HG03135 (cell line): ENCODE results near the gene VMAC.
"Not testable (repeated sequence)": the region's sequence is repeated elsewhere in the genome, so short reads cannot be mapped to it uniquely, and the experiment has no call there.

Source experiments
- ATAC-seq: cut with Tn5 transposase; IDR thresholded peaks from one replicate; pipeline ENCODE4 v1.9.1; 2021; ENCODE audit warnings: mild to moderate bottlenecking, moderate library complexity; ENCODE audit not compliant: unreplicated experiment

Gene VMAC

DNA sequence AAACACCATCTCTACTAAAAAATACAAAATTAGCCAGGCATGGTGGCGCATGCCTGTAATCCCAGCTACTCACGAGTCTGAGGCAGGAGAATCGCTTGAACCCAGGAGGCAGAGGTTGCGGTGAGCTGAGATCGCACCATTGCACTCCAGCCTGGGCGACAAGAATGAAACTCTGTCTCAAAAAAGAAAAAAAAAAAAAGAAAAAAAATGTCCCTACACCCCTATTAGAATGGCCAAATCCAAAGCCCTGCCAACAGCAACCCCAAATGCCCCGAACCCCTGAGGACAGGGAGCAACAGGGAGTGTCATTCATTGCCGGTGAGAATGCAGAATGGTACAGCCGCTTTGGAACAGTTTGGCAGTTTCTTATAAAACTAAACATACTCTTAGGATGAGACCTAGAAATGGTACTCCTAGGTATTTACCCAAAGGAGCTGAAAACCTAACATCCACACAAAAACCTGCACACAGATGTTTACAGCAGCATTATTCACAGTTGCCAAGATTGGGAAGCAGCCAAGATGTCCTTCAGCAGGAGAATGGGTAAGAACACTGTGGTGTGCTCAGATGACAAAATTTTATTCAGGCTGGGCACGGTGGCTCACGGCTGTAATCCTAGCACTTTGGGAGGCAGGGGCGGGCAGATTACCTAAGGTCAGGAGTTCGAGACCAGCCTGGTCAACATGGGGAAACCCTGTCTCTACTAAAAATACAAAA, 21.4 kb upstream of the VMAC start:
- not testable (repeated sequence) for ATAC-seq

GRCh38 chr19:5884065-5884811, 20.4 kb upstream of the VMAC start:
- ATAC-seq = not testable (repeated sequence)

DNA sequence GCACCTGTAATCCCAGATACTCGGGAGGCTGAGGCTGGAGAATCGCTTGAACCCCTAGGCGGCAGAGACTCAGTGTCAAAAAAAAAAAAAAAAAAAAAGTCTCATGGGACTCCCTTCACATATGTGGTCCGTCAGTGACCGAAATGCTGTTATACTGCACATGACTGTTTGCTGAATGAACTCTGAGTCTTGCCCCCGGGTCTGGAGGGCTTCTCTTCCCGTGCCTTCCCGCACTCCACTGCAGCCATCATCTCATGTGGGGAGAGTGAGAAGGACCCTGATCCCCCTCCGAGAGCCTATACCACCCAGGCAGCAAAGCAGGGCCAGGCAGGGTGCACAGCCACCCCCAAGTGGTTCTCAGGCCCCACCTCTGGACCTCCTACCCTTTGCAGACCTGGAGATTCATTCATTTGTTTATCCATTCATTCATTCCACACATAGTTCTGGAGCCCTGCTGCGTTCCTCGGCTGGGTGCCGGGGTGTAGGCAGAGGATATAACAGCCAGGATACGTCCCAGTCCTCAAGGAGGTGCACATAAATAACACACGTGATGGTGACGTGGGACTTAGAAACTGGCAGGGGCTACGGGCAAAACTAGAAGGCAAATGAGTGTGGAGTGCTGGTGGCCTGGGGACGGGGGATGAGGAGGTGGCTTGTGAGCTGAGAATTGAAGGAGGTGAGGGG, 15.2 kb upstream of the VMAC start:
- no peak for ATAC-seq

- ATAC-seq = no peak
Observed at GRCh38 chr19:5890099-5890498, 14.6 kb upstream of the VMAC start.

- ATAC-seq = no peak
Observed at GRCh38 chr19:5891572-5891937, 13.1 kb upstream of the VMAC start.

DNA sequence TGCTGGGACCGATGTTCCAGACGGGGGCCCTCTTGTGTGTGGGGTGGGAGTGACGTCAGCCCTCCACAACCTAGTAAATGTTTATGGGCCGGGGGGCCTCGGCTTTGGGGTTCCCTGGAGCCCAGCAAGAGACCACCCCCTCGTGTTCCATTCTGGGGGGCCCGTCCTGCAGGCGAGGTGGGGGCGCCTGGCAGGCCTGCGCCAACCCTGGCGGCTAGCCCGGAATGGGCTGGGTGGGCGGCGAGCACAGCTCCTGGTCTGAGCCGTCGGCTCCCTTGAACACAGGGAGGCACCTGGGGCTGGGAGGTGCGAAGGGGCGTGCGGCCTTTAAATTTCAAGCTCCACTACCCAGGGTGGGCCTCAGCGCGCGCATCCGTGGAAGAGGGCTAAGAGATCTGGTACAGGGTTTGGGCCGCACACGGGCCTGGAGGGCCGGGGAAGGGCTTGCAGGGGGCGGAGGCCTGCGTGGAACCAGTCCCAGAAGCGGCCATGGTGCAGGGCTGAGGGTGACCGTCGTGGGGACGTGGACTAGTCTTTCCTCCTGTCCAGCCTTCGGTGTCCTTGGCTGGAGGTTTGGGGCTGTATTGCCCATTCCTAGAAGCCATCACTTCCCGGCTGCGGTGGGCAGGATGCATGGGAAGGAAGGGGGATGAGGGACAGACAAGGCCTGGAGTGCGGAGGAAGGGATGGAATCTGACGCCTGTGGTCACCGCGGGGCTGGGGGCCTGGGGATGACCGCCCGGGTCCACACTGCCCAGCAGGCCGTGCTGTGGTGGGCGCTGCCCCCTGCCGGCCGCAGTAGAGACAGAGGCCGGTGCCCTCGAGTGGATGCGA, 12.5 kb upstream of the VMAC start:
- ATAC-seq = no peak

GRCh38 chr19:5892772-5893275, 11.8 kb upstream of the VMAC start:
- ATAC-seq = no peak

DNA sequence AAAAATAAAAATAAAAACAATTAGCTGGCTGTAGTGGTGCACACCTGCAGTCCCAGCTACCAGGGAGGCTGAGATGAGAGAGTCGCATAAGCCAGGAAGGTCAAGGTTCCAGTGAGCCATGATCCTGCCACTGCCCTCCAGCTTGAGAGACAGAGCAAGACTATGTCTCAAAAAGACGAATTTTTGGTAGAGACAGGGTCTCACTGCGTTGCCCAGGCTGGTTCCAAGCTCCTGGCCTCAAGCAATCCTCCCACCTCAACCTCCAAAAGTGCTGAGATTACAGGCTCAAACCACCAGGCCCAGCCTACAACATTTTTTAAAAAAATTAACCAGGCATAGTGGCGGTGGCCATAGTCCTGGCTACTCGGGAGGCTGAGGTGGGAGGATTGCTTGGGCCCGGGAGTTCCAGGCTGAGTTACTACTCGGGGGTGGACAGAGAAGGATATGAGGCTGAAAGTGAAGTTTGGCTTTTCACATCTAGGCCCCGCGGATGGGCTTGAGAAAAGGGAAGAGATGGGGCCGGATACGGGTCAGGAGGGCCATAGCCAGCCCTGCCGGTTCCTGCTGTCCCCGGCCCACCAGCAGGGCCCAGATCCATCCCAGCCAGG, 11.3 kb upstream of the VMAC start:
- ATAC-seq = no peak

DNA sequence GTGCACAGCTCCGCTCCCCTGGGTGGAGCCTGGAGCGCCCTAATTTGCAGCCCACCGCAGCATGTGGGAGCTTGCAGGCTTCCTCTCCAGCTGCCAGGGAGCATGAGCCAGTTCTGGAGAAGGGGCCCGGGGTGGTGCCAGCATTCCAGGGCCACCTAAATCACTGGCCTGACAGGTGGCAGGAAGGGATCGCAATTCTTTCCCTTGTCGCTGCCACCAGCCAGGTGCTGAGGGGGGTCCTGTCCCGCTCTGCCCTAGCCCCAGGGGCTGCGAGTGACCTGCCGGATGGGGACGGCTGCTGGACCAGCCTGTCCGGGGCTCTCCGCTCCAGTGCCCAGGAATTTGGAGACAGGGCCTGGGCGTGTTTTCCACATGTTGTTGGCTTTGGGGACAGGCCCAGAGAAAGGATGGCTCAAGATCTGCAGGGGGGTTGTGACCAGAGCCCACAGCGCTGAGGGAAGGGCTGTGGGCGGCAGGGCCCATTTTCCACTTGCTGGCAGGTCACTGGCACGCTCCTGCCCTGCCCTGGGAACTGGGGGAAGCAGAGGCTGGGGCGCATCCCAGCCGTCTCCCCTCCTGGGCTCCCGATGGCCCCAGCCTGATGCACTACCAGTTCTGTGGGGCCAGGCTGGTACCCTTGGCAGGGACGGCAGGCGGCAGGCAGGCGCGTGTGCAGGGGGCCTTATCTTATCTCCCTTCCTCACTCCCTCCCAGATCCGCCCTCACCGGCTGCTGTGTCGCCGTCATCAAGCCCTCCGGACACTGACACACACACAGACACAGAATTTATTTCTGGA, 10.6 kb upstream of the VMAC start:
- ATAC-seq = no peak

- ATAC-seq = no peak
Observed at GRCh38 chr19:5894704-5895349, 9.8 kb upstream of the VMAC start.

- no peak for ATAC-seq
Observed at GRCh38 chr19:5895409-5895808, 9.3 kb upstream of the VMAC start.

GRCh38 chr19:5895890-5896289, 8.8 kb upstream of the VMAC start:
- ATAC-seq = no peak

DNA sequence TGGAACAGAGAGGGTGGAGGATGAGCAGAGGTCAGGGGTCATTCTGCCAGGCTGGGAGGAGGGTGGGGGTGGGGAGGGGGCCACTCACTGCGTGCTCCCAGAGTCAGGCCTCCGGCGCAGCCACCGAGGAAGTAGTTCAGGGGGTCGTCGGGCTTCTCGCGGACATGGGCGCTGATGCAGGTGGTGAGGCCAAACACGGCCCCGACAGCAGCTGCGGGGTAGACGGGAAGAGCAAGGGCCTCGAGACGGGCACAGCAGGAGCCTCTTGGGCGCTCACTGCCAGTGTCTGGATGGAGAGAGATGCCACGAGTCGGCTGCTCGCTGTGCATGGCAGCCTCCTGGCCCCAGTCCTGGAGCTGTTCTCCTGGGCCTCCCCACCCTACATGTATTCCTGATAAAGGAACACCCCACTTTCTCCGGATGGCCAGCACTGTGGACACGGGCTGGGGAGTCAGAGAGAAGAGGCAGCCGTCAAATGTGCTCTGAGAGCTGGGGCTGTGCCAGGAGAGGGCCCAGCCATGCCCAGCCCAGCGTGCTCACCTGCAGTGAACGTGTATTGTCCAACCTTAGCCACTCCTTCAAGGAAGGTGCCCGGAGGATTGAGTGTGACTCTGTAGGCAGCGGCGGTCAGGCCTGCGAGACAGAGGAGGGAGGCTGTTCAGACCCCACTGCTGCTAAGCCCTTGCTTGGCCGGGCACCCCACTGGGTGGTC, 8.2 kb upstream of the VMAC start:
- no peak for ATAC-seq

- no peak for ATAC-seq
Observed at GRCh38 chr19:5897189-5897969, 7.3 kb upstream of the VMAC start.

DNA sequence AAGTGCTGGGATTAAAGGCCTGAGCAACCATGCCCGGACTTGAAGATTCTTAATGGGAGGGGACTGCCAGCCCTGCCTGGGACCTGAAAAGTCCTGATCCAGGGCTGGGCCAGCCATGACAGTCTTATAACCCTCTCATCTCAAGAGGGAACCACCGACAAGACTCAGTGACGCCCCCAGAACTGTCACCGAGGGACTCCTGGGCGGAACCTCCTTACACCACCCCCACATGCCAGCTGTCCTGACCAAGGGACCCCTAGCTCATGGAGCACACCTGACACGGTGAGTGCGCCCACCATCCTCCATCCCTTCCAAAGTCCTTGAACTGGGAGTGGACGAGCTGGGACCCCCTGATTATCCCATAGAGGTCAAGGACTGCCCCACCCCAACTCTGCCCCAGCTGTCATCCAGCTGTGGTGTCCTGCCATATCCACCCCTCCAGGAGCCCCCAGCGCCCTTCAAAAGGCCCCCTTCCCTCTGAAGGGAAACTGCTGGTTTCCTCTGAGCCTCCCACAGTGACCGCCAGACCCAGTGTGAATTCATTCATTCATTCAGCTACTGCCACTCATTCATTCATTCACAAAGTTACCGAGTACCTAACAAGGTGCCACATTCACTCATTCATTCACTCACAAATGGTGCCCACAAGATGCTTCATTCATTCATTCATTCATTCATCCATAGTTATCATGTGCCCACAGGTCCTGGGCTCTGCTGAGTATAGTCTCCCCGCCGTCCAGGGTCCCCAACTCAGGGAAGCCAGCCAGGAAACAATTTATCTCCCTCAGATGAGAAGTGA, 4.7 kb upstream of the VMAC start:
- ATAC-seq = no peak

- no peak for ATAC-seq
Observed at GRCh38 chr19:5900976-5901375, 3.7 kb upstream of the VMAC start.

DNA sequence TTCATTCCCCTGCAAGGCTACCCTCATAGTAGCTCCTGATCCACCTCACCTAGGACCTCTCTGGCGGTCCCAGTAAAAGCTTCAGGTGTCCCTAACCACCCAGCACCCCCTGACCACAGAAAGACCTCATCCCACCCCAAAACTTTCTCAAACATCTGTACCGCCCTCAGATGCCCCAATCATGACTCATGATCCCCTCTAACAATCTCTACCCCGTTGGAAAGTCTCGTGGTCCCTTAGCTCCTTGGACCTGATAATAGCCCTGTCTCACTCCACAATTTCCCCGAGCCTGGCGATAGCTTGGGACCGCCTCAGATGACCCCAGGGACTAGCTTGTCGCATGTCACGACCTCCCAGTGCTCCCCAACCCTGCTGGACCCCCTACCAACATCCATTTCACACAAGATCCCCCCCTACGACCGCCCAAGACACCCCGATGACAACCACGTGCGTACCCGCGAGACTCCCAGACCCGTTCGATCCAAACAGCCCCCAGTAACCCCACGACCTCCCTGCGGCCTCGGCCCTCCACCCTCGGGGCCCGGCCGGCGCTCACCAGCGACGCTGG, 1.5 kb upstream of the VMAC start:
- ATAC-seq = no peak
